Hypothalamus (tissue), 51 donors: ENCODE data around the gene CCDC86.

Source experiments
- DNase-seq, 51 donors: peaks; one replicate each; lab custom pipeline; 2025; lab: John Stamatoyannopoulos, UW

CCDC86 gene

DNA sequence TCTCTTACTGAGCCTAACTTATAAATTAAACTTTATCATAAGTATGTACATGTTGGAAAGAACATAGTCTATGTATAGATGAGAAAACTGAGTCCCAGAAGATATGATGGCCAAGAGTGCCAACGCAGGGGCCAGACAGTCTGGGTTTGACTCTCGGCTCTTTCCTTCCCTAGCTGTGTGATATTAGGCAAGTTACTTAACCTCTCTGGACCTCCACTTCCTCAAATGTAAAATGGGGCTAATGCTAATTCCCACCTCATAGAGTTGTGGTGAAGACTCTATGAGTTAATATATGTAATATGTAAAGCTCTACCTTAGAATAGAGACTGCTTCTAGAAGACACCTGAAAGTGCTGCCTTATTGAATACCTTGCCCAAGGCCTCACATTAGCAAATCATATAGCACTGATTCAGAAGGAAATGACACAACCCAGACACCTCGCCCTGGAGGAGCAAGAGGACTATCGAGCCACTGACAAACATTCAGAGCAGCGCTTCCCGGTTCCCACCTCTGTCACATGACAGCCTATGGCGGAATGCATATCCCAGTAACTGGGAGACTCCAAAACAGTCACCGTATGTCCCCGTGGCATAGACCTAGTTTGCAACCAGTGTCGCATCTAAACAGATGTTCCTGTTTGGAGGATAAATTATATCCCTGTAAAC lies 11.3 kb upstream of the CCDC86 start:
- no peak for DNase-seq

DNA sequence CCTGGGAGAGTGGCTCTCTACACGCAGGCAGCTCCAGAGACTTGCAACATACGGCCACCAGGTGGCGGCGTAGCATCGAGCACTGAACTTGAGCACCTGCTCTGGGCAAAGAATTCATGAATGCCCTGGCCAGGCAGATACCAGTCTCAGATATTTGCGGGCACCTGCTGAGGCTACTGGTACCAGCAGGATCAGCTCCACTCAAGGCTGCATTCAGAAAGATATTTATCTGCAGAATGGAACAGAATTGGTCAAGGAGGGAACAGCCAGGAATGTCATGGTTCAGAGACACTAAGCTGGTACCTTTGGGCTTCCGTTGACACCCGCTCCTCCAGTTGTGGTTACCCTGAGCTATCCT lies 10.8 kb upstream of the CCDC86 start:
- DNase-seq: peak in 49 of 51 donors; percentile 17 to 92 (median 65)

DNA sequence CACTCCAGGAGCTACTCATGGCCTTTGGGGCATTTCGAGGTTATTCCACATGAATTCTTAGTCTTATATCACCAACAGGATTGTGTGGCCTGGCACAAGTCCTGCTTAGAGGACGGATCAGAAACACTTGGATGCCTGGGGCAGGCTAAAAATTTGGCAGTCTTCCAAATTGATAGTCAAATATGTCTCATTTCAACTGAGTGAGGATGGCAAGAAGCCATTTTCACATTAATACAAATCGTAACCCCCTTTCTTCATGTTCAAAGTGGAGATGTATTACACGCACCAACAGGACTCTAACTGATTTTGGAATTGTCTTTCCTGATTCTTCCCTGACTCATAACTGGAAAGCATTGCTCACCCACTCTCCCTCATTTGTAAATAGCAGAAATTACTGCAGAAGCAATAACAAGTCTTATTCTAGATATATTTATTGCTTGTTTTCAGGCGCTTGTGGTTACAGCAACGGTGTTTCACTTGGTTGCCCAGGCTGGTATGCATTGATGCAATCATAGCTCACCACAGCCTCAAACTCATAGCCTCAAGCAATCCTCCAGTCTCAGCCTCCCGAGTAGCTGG lies 10.3 kb upstream of the CCDC86 start:
- no peak for DNase-seq

DNA sequence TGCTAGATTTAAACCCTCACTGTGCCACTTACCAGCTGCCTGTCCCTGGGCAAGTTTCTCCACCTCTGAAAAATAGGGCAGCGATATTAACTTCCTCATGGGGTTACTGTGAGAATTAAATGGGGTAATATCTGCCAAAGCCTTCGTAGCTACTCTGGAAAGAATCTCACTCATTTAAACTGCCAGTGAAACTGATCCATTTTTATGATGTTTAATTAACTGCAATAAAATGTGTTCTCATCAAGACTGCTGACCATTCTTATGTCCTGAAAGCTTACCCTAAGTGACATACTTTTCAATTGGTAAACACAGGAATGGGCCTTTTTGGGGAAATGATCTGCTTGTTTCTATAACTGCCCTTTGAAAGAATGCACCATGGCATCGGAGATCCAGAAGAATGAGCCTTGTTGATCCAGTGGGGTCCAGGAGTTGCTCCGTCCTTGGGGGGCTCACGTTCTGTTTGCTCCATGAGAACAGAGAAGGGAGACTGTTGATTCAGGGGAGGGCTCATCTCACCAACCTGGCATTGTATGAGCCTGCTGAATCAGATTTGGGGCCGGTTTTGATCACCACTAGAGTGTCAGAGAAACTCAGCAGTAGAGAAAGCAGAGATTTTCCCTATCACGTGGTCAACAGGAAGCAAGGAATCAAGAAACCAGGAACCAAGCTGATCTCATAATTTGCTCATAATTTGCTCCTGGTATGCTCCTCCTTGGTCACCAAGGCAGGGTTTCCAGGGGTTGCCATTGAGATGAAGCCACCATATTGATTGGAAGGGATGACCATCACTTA lies 7.0 kb upstream of the CCDC86 start:
- no peak for DNase-seq

DNA sequence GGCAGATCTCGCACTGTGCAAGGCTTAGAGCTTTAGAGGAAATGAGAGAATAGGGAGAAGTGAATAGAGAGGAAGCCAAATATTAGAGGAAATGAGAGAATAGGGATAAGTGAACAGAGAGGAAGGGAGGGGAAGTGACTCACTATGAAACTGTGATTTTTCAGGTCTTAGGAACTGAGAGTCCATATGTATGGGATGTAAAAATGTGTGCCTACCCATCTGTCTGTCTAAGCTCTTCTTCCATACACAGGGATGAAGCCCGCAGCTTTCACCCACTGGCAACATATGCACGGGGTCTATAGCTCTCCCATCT lies 6.4 kb upstream of the CCDC86 start:
- DNase-seq: no peak

DNA sequence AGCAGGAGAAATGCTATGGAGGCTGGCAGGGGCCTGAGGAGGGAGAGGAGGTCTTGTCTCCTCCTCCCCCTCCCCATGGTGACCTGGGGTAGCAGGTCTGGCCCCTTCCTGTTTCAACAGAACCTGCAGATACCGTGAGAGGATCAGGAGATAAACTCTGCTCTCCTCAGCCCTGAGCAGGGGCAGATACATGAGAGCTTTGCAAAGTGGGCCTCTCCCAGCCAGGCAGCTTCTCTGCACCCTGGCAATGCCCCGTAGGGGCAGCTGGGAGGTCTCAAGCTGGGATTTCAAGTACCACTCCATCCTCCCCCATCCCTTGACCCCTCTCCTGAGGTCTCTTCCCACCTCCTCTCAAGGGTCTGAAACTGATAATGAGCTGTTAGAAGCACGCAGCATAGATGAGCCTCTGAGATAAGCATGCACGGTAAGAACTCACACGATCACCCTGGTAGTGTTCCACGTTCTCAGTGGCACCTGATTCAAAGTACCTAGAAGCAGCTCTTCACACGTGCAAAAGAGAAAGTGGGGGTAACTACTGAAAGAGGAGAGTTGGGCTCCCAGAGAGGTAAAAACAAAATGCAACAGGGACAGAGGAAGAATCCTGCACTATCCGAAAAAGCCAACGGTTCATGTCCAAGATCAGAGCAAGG lies 4.9 kb upstream of the CCDC86 start:
- no peak for DNase-seq

DNA sequence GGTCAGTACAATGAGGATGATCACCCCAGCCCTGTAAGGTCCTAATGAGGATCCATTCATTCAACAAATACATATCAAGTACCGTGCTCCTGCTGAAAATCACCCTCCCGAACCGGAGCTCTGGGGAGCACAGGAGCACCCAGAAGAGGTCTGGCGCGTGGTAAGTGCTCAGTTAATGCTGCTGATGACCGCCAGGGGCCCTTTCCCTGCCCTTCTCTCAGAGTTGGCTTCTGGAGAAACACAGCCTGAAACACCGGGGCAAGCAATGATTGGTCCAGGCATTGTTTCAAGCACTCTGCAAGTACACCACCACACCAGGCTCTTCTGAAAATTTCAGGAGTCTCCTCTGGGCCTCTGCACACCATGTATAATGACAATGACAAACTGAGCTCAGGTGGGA lies 3.8 kb upstream of the CCDC86 start:
- DNase-seq: no peak

DNA sequence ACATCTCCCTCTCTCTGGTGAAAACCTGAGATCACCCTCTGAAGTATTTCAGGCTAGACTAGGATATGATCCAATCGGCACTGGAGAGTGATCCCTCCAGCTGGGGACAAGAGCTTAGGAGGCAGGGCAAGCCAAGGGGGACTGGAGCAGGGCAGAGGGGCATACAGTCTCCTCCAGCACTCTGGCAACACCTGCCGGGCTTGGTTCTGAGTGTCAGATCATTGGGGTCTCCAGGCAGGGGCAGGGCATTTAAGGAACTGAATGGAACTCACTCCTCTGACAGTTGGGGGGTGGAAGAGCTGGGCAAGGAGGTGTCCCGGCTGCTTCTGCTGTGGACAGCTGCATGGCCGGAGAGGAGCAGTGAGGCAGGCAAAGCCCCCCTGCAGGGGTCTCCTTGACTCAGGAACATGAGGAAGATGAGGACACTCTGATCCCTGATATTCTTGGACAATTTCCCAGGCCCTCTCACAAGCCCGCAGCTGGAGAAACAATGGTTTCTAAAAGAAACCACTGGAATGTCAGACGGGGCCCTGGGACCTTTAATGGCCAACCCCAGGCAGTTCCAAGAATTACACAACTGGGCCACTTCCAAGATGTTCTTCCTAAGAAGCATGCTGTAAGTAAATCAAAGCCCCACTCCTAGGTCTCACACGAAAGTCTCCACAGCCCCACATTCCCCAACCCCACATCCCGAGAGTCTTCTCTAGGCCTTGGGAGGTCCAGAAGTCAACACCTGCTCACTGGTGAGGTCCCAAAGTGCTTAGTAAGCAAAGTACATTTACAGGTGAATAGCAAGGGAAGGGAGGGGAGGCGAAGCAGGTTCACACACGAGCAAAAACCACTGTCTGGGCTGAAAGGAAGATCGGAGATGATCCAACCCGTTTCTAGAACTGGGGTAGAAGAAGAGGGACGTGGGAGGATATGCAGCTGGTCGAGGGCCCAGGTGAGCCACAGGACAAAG lies 1.2 kb upstream of the CCDC86 start:
- DNase-seq: peak in 1 of 51 donors; percentile 19

DNA sequence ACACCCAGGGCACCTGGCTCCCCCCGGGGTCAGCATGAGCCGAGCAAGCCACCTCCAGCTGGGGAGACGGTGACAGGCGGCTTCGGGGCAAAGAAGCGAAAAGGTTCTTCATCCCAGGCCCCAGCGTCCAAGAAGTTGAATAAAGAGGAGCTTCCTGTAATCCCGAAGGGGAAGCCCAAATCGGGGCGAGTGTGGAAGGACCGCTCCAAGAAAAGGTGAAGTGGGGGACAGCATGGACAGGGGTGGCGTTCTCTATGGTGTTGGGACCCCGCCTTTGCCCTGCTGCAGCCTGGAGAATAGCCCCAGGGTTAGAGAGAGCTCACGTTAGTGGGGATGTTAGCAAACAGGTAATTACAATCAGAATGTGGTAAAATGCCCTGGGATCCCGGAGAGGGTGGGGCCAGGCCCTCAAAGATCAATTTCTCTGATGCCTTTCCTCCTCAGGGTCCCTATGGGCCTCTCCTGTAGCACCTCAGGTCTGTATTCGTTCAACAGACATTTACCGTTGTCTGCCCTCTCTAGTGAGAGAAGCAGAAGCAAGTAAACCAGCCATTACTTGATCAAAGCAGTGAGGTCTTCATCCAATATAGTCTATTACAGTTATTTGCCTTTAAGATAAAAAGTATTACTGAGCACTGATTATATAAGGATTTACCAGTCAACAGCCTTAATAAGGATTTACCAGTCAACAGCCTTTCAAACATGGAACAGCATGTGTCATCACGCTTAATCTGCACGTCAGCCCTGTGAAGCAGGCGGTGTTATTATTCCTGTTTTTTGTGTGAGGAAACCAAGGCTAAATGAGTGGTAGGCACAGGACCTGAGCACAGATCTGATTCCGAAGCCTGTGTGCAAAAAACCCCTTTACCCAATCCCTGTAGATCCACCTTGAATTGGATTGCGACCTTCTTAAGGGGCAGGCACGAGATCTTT lies 1.0 kb downstream of the CCDC86 start:
- DNase-seq: peak in 2 of 51 donors; percentile 36 to 47

DNA sequence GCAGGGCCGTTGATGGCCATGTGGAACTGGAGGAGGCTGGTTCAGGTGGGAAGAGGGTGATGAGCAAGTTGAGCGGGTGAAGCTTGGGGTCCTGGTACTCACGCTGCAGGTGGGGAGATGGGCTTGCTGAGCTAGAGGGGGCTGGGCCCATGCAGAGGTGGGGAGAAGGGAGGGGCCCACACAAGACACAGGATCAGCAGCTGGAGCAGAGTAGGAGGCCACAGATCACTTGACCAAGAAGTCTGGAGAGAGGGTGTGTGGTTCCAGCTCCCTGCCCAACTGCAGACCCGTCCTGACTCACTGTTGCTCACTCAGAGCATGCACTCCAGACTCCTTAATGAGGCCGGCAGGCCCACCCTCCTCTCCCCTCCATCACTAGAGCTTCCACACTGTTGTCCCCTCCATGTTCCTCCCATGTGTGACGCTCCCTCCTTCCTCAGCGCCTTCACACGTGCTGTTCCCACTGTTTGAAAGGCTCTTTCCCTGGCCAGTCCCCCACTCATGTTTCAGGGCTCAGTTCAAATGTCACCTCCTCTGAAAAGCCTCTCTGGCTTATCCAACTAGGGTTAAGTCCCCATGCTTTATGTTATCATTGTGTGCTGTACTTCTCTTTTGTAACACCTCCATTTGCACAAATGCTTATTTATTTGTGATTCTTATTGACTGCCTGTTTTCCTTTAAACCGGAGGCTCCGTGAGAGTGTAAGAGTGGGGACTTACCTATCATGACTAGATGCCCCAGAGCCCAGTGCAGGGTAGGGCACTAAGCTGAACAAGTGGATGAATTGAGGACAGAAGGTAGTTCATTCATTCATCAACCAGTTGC lies 2.3 kb downstream of the CCDC86 start:
- DNase-seq: peak in 1 of 51 donors; percentile 12

DNA sequence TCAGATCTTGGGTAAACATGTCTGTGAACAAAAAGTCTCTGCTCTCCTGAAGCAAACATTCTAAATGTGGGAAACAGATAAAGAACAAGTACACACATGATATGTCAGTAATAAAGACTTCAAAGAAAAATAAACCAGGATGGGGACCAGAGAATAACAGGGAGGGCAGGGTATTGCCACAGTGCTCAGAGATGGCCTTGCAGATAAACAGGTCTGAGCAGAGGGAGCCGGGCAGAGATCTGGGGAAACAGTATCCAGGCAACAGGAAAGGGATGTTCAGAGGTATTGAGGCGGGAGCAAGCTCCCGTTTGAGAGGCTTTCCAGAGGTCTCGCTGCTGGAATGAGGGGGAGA lies 2.9 kb downstream of the CCDC86 start:
- DNase-seq: peak in 1 of 51 donors; percentile 12

DNA sequence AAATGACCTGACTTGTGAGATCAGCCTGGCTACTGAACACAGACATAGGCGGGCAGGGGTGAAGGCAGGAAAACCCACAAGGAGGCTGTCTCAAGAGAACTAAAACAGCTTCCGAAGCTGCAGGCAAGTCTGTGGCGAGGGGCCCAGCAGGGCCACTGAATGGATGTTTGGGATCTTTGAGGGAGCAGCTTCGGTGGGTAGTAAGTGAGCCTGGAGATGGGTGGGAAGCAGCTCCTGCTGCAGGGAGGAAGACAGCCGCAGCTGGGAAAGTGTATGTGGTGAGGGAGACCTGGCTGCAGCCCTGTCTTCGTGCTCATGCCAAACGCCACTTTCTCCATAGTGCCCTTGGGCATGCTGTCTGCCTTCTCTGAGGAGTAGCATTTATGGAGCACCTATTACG lies 3.4 kb downstream of the CCDC86 start:
- no peak for DNase-seq

DNA sequence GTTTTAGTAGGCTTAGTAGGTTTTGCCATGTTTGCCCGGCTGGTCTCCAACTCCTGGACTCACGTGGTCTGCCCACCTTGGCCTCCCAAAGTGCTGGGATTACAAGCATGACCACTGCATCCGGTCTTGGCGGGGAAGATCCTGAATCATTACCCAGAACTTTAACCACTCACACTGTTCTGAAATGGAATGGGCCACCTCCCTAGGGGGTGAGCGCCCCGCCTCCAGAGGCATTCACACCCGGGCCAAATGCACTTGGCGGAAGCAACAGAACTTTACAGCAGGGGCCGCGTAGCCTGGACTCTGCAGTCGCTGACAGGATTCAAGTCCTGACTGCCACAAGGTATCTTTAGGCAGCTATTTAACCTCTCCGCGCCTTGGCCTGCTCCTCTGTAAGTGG lies 5.4 kb downstream of the CCDC86 start:
- no peak for DNase-seq

DNA sequence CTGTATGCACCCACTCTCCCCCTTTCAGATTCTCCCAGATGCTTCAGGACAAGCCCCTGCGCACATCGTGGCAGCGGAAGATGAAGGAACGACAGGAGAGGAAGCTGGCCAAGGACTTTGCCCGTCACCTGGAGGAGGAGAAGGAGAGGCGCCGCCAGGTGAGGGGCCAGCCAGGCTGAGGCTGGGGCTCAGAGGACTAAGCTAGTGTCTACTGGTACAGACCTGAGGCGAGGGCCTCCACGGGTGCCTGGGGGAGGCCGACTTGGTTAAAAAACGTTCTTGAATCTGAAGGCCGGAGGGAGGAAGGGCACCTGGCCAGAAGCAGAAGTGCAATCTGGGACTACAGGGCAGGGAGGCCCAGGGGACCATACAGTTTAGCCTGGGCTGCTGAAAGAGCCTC lies 6.0 kb downstream of the CCDC86 start:
- no peak for DNase-seq

DNA sequence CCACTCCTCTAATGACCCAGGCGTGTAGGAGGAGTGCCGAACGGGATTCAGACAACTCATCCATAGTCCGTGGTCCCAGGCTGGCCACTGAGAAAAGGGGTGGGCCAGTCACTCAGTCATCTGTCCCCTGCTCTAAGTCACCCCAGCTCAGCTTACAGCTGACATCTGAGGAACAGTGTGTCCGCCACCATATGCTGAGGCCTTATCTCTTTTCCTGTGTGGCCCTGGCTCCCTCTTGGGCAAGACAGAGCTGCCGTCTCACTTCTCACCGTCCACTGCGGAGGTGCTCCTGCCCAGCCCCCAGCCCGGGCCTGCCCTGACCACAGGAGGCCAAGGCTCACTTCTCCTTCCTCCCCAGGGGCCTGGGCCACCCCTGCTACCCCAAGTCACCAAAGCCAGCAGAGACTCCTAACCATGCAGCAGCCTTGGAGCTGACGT lies 6.8 kb downstream of the CCDC86 start:
- no peak for DNase-seq

DNA sequence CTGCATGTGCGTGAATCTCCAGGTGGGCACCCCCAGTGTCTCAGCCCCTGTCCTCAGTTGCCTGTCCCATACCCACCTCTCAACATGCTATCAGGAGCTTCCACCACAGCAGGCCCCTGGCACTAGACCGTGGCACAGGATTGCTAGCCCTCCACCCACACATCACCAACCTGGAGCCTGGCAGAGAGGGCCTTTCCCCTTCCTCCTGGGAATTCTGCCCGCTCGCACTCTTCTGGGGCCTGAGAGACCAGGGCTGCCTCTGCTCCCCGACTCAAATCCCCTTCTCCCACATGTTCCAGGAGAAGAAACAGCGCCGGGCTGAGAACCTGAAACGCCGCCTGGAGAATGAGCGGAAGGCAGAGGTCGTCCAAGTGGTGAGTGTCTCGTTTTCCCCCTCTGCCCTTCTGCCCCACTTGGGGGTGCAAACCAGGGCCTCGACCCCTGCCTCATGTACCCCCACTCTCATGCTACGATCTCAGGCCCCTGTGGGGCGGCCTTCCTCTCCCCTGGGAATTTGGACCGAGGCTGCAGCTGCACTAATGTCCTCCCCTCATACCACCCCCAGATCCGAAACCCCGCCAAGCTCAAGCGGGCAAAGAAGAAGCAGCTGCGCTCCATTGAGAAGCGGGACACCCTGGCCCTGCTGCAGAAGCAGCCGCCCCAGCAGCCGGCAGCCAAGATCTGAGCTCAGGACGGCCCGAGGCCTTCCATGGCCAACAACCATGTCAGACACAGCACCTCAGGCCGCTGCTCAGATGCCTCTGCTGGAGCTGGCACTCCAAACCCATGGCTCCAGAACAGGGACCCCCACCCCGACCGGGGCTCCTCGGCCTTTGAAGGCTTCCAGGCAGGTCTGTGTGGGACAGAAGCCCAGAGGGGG lies 8.0 kb downstream of the CCDC86 start:
- DNase-seq: no peak

DNA sequence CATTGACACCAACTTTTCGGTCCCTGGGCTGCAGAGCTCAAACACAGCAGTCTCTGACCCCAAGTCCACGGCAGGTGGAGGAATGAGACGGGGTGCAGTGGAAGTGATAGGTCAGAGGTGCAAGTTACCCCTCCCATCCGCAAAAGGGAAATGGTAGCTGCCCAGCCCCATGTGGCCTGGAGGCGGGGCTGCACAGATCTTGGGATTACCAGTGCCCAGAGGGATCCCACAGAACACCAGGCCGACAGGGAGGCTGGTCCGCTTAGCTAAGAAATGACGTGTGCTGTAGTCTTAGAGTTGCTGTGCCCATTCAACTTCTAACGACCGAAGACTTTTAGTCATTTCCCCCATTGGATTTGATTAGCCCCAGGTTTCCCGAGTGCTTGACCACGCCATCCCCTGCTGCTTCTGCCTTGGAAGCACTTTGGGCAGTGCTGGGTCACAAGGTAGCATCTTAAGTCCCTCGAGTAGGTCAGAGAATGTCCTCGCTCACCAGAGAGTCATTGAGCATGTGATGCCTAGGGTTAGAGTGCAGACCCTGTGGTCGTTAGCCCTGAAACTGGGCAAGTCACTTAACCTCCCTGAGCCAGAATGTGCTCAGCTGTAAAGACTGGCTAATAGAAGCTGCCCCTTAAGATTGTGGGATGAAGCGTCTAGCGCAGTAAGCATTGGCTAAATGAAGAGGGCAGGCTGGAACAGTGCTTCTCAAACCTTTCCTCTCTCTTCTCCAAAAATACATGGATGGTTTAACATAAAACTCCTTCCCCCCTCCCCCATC lies 9.6 kb downstream of the CCDC86 start:
- DNase-seq: no peak
